ACHN (cell line): ENCODE measurements around the gene EPM2A.
A peak's percentile ranks its signal among the peaks of the same experiment; 100 is the strongest.
"Not testable (repeated sequence)": the region's sequence is repeated elsewhere in the genome, so short reads cannot be mapped to it uniquely, and the experiment has no call there.

Source experiments
- DNase-seq: peaks from one replicate; pipeline ENCODE4 v3.0.0-alpha.2; 2015
- in situ Hi-C: cut with HindIII; loops from 2 replicates; pipeline ENCODE4 v1.10.0; 2017; ENCODE audit warnings: low sequenced_read_pairs, low pct_ligation_motif_present, low pct_unique_long_range_greater_than_20kb

The EPM2A gene

GRCh38 chr6:145735356-145736165, at the start of gene EPM2A:
Gene EPM2A (minus strand): TSS chr6:145735520. CDS start chr6:145735498, 22 bp downstream.
- peak; percentile 74 for DNase-seq
- in situ Hi-C loops, result no loop called here

GRCh38 chr6:145784683-145785082, 49.4 kb upstream of the EPM2A start:
- DNase-seq, result no peak

GRCh38 chr6:145783796-145784195, 48.5 kb upstream of the EPM2A start:
- DNase-seq, result no peak
- in situ Hi-C loops, result no loop called here

More at GRCh38 chr6:145784683-145785082, 49.4 kb upstream of the EPM2A start:
- in situ Hi-C loops, result no loop called here

- in situ Hi-C loops, result no loop called here
- DNase-seq, result no peak
Observed at GRCh38 chr6:145772846-145773245, 37.5 kb upstream of the EPM2A start.

GRCh38 chr6:145765449-145765848, 30.1 kb upstream of the EPM2A start:
- in situ Hi-C loops, result no loop called here
- DNase-seq, result no peak

- no peak for DNase-seq
- in situ Hi-C loops, result no loop called here
Observed at GRCh38 chr6:145763742-145764141, 28.4 kb upstream of the EPM2A start.

GRCh38 chr6:145761584-145761983, 26.3 kb upstream of the EPM2A start:
- no peak for DNase-seq
- in situ Hi-C loops, result no loop called here

- in situ Hi-C loops, result no loop called here
- no peak for DNase-seq
Observed at GRCh38 chr6:145758113-145758512, 22.8 kb upstream of the EPM2A start.

GRCh38 chr6:145756170-145756662, 20.9 kb upstream of the EPM2A start:
- in situ Hi-C loops, result no loop called here
- no peak for DNase-seq

- in situ Hi-C loops, result no loop called here
- no peak for DNase-seq
Observed at GRCh38 chr6:145755682-145756081, 20.4 kb upstream of the EPM2A start.

- in situ Hi-C loops, result no loop called here
- no peak for DNase-seq
Observed at GRCh38 chr6:145752638-145753037, 17.3 kb upstream of the EPM2A start.

- in situ Hi-C loops, result no loop called here
- peak; percentile 57 for DNase-seq
Observed at GRCh38 chr6:145749632-145750031, 14.3 kb upstream of the EPM2A start.

GRCh38 chr6:145745861-145746260, 10.5 kb upstream of the EPM2A start:
- DNase-seq, result no peak
- in situ Hi-C loops, result no loop called here

GRCh38 chr6:145744619-145745018, 9.3 kb upstream of the EPM2A start:
- in situ Hi-C loops, result no loop called here
- DNase-seq, result no peak

GRCh38 chr6:145743332-145743731, 8.0 kb upstream of the EPM2A start:
- DNase-seq, result no peak
- in situ Hi-C loops, result no loop called here

- DNase-seq, in situ Hi-C loops: not testable (repeated sequence)
Observed at GRCh38 chr6:145742472-145742871, 7.2 kb upstream of the EPM2A start.

GRCh38 chr6:145739685-145740084, 4.4 kb upstream of the EPM2A start:
- in situ Hi-C loops, DNase-seq: not testable (repeated sequence)

GRCh38 chr6:145738265-145738664, 2.9 kb upstream of the EPM2A start:
- in situ Hi-C loops, result no loop called here

GRCh38 chr6:145736661-145737144, 1.4 kb upstream of the EPM2A start:
- in situ Hi-C loops, result no loop called here
- no peak for DNase-seq

More at GRCh38 chr6:145738265-145738664, 2.9 kb upstream of the EPM2A start:
- DNase-seq, result no peak
